Common myeloid progenitor, CD34-positive (primary cell): Measurements from ENCODE around the gene FOXA2.

ENCODE experiments used
- CTCF ChIA-PET: fragments of 350-600 bp; sonication (Branson Sonifier 250); formaldehyde crosslinking; loops from one replicate; lab custom pipeline; 2021; ENCODE audit warnings: antibody characterized with exemption; lab: Charles Lee
- POLR2A ChIA-PET: fragments of 350-600 bp; sonication (Branson Sonifier 250); formaldehyde crosslinking; loops from one replicate; lab custom pipeline; 2021; ENCODE audit warnings: antibody characterized with exemption; lab: Charles Lee
- DNase-seq, 3 donors: peaks; one replicate each; pipeline versions ENCODE4 v3.0.0 to v3.0.0-alpha.2; 2013
- H3K27ac ChIP-seq, 2 experiments: 1 replicate in 1 of 2; 2 replicates in 1 of 2; pipeline ENCODE4 v1.7.0; 2013; ENCODE audit warnings: inconsistent platforms in 2 of 2, low read length in 2 of 2, mild to moderate bottlenecking in 2 of 2, low read depth in 1 of 2, moderate library complexity in 1 of 2; ENCODE audit not compliant: severe bottlenecking in 2 of 2, insufficient read depth in 1 of 2, poor library complexity in 1 of 2
- H3K27me3 ChIP-seq, 5 experiments: replicated peaks in 2 of 5; 1 replicate in 3 of 5; 2 replicates in 2 of 5; pipeline versions ENCODE4 v1.6.1 to v1.7.0; 2013; ENCODE audit warnings: low read length in 4 of 5, mild to moderate bottlenecking in 2 of 5, moderate library complexity in 2 of 5, inconsistent platforms in 1 of 5; ENCODE audit not compliant: insufficient read depth in 5 of 5, control insufficient read depth in 4 of 5
- H3K36me3 ChIP-seq, 4 experiments: 1 replicate in 2 of 4; 2 replicates in 2 of 4; pipeline versions ENCODE4 v1.6.1 to v1.7.0; 2013; ENCODE audit warnings: low read length in 3 of 4, control low read depth in 1 of 4, mild to moderate bottlenecking in 1 of 4; ENCODE audit not compliant: control insufficient read depth in 4 of 4, insufficient read depth in 4 of 4
- H3K4me1 ChIP-seq, 4 experiments: 1 replicate in 3 of 4; 2 replicates in 1 of 4; pipeline versions ENCODE4 v1.6.1 to v1.7.1; 2013; ENCODE audit warnings: low read length in 3 of 4, mild to moderate bottlenecking in 3 of 4, control low read depth in 1 of 4, inconsistent platforms in 1 of 4, moderate library complexity in 1 of 4; ENCODE audit not compliant: control insufficient read depth in 4 of 4, insufficient read depth in 4 of 4; ENCODE audit errors: control extremely low read depth in 1 of 4
- H3K4me3 ChIP-seq, 7 experiments: 1 replicate in 4 of 7; 2 replicates in 3 of 7; pipeline versions ENCODE4 v1.5.1 to v1.7.0; 2013; ENCODE audit warnings: mild to moderate bottlenecking in 7 of 7, low read length in 6 of 7, moderate library complexity in 6 of 7, inconsistent platforms in 2 of 7, low read depth in 2 of 7, control low read depth in 1 of 7; ENCODE audit not compliant: insufficient read depth in 4 of 7, control insufficient read depth in 1 of 7; ENCODE audit errors: extremely low read depth in 1 of 7
- H3K9me3 ChIP-seq, 5 experiments: 1 replicate in 4 of 5; 2 replicates in 1 of 5; pipeline versions ENCODE4 v1.6.1 to v1.7.1; 2013; ENCODE audit warnings: low read length in 4 of 5, mild to moderate bottlenecking in 2 of 5, inconsistent platforms in 1 of 5, low read depth in 1 of 5, moderate library complexity in 1 of 5; ENCODE audit not compliant: control insufficient read depth in 4 of 5, insufficient read depth in 2 of 5; ENCODE audit errors: control extremely low read depth in 1 of 5
- WGBS: methylation state at CpG from one replicate; pipeline ENCODE4 v1.1.5; 2013; ENCODE audit not compliant: insufficient coverage; 5-methylcytosine and 5-hydroxymethylcytosine counted together

Gene FOXA2

DNA sequence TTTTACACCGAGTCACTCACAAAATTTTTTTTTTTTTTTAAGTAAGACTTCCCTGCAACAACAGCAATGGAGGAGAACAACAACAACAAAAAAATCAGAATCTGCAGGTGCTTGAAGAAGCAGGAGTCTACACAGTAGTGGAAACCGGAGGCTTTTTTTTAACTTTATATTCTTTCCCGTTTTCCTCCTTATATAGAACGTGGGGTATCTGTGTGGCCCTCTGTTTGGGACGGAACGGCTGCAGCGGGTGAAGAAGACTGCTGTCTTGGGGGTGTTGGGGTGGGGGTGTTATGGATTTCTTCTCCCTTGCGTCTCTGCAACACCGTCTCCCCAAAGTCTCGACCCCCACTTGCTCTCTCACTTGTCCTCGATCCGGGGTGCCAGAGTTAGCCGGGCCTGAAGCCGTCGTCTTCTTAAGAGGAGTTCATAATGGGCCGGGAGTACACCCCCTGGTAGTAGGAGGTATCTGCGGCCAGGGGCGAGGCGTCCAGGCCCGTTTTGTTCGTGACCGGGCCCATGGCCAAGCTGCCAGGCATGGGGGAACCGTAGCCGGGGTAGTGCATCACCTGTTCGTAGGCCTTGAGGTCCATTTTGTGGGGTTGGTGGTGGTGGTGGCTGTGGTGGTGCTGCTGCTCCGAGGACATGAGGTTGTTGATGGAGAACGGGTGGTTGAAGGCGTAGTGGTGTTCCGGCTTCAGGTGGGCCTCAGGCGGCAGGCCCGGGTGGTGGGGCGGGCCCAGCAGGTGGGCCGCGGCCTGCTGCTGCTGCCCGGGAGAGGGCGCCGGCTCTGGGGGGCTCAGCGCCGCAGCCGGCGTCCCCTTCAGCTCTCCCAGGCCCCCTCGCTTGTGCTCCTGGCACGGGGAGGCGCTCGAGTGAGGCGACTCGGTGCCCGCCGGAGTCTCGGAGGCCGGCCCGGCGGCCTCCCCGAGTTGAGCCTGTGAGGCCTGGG, 2.7 kb downstream of the FOXA2 start:
- H3K27me3 ChIP-seq = peaks cover 7 to 100% (median 62%) of the 10 kb centered on the region in 5 experiments
- CTCF ChIA-PET = no interaction called here
- H3K36me3 ChIP-seq = no peaks in the 10 kb centered on the region
- no peak overlapping the region for H3K27ac ChIP-seq
- no peak overlapping the region for H3K4me3 ChIP-seq
- POLR2A ChIA-PET = no interaction called here
- H3K9me3 ChIP-seq = peaks cover 0 to 7% (median 4%) of the 10 kb centered on the region in 5 experiments
- WGBS = 4% methylated on average over 41 of the region's 54 CpGs
- peaks cover 0 to 42% (median 16%) of the 10 kb centered on the region in 4 experiments for H3K4me1 ChIP-seq
- DNase-seq = no peak

DNA sequence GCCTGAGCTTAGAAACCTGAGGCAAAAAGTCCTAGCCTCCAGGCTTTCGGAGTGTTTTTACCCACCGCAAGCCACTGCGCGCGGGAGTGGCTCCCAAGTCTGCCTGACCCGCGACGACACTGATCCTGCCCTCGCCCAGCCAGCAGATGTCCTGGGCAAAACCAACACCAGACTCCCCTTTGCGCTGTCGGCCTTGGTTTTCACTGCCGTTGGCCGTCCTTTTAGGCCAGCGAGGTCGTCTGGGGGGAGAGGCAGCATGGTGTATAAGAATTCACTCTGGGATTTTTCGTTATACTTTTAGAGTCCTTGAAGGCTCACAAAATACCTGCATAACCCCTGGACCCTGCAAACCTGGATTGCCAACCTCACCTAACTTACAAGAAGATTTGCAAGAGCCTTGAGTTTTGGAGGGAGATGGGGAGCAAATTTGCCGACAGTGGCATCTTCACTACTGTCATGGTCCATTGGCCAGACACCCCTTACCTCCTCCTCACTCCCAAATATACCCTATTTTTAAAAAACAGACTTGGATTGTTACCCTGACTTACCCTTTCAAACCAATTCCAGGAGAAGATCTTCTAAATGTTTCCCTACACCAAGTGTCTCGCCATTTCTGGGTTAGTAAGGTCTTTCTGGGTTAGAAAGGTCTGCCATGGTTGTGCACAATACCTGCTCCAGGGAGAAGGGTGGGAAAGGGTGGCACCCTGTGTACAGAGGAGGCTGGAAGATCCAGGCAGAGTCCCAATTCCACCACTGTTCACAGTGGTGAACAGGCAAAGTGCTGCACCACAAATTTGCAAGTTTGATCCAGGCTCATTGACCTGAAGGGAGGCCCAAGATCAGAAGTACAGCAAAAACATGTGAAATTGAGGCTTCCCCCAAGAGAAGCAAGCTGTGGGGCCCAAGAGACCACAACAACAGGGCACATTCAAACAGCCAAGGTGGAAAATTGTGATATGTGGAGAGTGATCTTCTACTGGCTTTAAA, 4.4 kb downstream of the FOXA2 start:
- Histone ChIP-seq H3K4me1 (peaks cover 0 to 36% (median 14%) of the 10 kb centered on the region in 4 experiments), H3K4me3 (no peak overlapping the region), H3K27me3 (peaks cover 13 to 100% (median 55%) of the 10 kb centered on the region in 5 experiments), H3K27ac (no peak overlapping the region), H3K36me3 (no peaks in the 10 kb centered on the region), H3K9me3 (peaks cover 0 to 2% (median 0%) of the 10 kb centered on the region in 5 experiments)
- CTCF ChIA-PET = no interaction called here
- WGBS = 14% methylated on average over 15 of the region's 18 CpGs
- no peak for DNase-seq
- POLR2A ChIA-PET = no interaction called here

DNA sequence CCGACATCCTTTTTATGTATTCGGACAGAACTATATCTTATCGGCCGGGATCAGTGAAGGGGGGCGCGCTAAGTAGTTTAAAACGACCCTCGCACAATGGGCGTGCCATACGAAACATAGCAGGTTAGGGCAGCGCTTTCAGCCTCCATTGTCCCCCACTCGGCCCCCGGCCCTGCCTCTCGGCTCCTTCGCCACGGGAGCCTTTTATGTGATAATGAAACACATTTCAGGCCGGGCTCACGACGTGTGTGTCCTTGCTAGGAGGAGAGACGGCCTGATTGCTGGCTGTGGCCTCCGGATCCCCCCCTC, 5.3 kb downstream of the FOXA2 start:
- CTCF ChIA-PET = no interaction called here
- Histone ChIP-seq H3K27ac (no peak overlapping the region), H3K4me3 (no peak overlapping the region), H3K4me1 (peaks cover 0 to 27% (median 11%) of the 10 kb centered on the region in 4 experiments), H3K36me3 (no peaks in the 10 kb centered on the region), H3K27me3 (peaks cover 18 to 100% (median 60%) of the 10 kb centered on the region in 5 experiments), H3K9me3 (peaks cover 0 to 2% (median 0%) of the 10 kb centered on the region in 5 experiments)
- POLR2A ChIA-PET = no interaction called here
- no peak for DNase-seq
- 7% methylated on average over 13 of the region's 21 CpGs for WGBS

DNA sequence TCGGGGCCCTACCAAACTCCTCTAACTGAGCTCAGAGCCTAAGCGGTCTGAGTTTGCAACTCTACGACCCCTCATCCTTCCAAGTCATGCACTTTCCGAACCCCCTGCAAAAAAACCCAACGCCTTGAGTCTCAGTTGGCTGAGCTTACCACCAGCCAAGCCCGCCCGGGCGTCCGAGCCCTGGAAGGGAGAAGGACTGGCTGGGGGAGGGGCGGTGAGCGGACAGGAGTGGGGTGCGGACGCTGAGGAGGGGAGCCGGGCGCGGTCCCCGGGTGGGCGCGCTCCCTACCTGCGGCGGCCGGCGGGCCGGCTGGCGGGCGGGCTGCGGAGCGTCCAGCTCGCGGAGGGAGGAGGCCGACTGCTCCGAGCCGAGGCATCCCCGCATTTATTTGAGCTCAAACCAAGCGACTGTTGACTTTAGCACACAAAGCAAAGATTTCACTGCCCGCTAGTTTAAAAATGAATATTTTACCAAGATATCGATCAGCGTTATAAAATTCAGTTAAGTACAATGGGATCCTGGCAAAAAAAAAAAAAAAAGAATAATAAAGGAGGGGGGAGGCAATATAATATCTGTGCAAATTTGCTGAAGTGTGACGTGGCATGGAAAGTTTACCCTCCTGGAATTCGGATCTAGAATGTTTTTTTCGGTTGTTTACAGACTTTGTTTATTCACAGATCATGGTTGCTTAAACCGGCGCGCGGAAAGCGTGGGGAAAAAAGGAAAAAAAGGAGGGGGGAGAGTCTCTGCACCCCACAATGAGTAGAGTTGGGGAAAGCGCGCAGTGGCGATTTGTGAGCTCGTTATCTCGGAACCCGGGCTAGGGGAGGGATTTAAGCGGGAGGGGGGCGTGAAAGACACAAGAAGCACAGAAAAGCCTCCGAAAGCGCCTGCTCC, 5.9 kb downstream of the FOXA2 start:
- peaks cover 0 to 25% (median 9%) of the 10 kb centered on the region in 4 experiments for H3K4me1 ChIP-seq
- no peaks in the 10 kb centered on the region for H3K36me3 ChIP-seq
- H3K9me3 ChIP-seq = peaks cover 0 to 2% (median 0%) of the 10 kb centered on the region in 5 experiments
- DNase-seq = no peak
- WGBS = 14% methylated on average over 34 of the region's 56 CpGs
- peaks cover 21 to 100% (median 64%) of the 10 kb centered on the region in 5 experiments for H3K27me3 ChIP-seq
- no peak overlapping the region for H3K4me3 ChIP-seq
- CTCF ChIA-PET = interaction anchor here (0.7 to 1.1 kb wide), 2 partner anchors 8 to 47 kb away, joined by 3 read pairs; no protein-coding TSS in a partner anchor
- POLR2A ChIA-PET = interaction anchor here (1.0 kb wide), 1 partner anchor 15 kb away, joined by 5 read pairs; no protein-coding TSS in a partner anchor
- H3K27ac ChIP-seq = no peak overlapping the region

GRCh38 chr20:22577515-22578220, 6.7 kb downstream of the FOXA2 start:
- ChIA-PET CTCF (interaction anchor here (0.7 to 1.1 kb wide), 2 partner anchors 9 to 47 kb away, joined by 3 read pairs; no protein-coding TSS in a partner anchor), POLR2A (interaction anchor here (1.0 kb wide), 1 partner anchor 14 kb away, joined by 5 read pairs; no protein-coding TSS in a partner anchor)
- 7% methylated on average over 44 of the region's 44 CpGs for WGBS
- Histone ChIP-seq H3K36me3 (no peaks in the 10 kb centered on the region), H3K4me3 (no peak overlapping the region), H3K9me3 (peaks cover 0 to 4% (median 0%) of the 10 kb centered on the region in 5 experiments), H3K27ac (no peak overlapping the region), H3K4me1 (peaks cover 0 to 17% (median 5%) of the 10 kb centered on the region in 4 experiments), H3K27me3 (peaks cover 21 to 100% (median 62%) of the 10 kb centered on the region in 5 experiments)
- DNase-seq = no peak
